ENCODE results near the gene PAQR8. TPM values are rescaled to one million over a fixed set of nuclear protein-coding genes. Genes with fewer than 3 reads are reported as not detected.

Gene PAQR8
- total RNA-seq, 1 donor from 2014 or later, result 8.8 TPM

GRCh38 chr6:52368002-52368401 lies 6.1 kb downstream of the PAQR8 start:
- no peak overlapping the region for H3K4me3 ChIP-seq
- intact Hi-C loops (cut with DNase I), result no loop called here
- DNase-seq (ENCODE audit: extremely low spot score in 2 of 2), result no peak
- H3K36me3 ChIP-seq, result no peaks in the 10 kb centered on the region
- H3K4me1 ChIP-seq, result peaks cover 24% of the 10 kb centered on the region
- no peaks in the 10 kb centered on the region for H3K27me3 ChIP-seq
- TF ChIP-seq POLR2AphosphoS5 (IDR thresholded peaks at IDR 0.05; ENCODE audit: insufficient read depth in 1 of 2, low read depth in 1 of 2) (no peak), POLR2A (IDR thresholded peaks at IDR 0.05) (no peak)
- TF ChIP-seq, protein P1, sequence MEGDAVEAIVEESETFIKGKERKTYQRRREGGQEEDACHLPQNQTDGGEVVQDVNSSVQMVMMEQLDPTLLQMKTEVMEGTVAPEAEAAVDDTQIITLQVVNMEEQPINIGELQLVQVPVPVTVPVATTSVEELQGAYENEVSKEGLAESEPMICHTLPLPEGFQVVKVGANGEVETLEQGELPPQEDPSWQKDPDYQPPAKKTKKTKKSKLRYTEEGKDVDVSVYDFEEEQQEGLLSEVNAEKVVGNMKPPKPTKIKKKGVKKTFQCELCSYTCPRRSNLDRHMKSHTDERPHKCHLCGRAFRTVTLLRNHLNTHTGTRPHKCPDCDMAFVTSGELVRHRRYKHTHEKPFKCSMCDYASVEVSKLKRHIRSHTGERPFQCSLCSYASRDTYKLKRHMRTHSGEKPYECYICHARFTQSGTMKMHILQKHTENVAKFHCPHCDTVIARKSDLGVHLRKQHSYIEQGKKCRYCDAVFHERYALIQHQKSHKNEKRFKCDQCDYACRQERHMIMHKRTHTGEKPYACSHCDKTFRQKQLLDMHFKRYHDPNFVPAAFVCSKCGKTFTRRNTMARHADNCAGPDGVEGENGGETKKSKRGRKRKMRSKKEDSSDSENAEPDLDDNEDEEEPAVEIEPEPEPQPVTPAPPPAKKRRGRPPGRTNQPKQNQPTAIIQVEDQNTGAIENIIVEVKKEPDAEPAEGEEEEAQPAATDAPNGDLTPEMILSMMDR (IDR thresholded peaks at IDR 0.05), result no peak
- H3K9me3 ChIP-seq, result no peaks in the 10 kb centered on the region
- no peak overlapping the region for H3K27ac ChIP-seq

GRCh38 chr6:52369234-52369633 lies 7.3 kb downstream of the PAQR8 start:
- Histone ChIP-seq H3K9me3 (no peaks in the 10 kb centered on the region), H3K36me3 (no peaks in the 10 kb centered on the region), H3K27me3 (no peaks in the 10 kb centered on the region), H3K27ac (no peak overlapping the region), H3K4me3 (no peak overlapping the region), H3K4me1 (peaks cover 15% of the 10 kb centered on the region)
- intact Hi-C loops (cut with DNase I), result no loop called here
- DNase-seq (ENCODE audit: extremely low spot score in 2 of 2), result no peak
- TF ChIP-seq POLR2A (IDR thresholded peaks at IDR 0.05) (no peak), POLR2AphosphoS5 (IDR thresholded peaks at IDR 0.05; ENCODE audit: insufficient read depth in 1 of 2, low read depth in 1 of 2) (no peak)
- TF ChIP-seq, protein P1 (IDR thresholded peaks at IDR 0.05), result no peak

DNA sequence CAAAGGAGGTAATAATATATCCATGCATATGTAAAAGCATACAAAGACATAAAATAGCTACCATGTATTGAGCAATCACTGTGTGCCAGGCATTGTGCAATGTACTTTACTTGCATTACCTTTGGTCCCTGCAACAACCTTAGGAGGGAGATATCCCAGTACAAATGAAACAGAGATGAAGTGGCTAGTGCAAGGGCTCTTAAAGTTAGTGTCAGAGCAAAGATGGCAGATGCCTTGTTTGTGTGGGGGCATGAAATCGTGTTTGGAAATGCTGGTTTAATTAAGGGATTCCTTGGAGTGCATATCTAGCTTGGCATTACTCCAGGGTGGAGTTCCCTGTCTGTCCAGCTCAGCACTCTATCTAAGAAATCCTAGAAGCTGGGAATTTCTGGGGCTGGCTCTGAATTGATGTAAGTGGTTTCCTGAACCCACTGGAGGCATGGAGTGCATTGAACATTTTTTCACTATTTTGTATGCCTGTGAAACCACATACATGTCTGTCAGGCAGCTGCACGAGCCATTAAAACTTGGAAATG lies 9.8 kb downstream of the PAQR8 start:
- H3K9me3 ChIP-seq, result no peaks in the 10 kb centered on the region
- no peak for DNase-seq (ENCODE audit: extremely low spot score in 2 of 2)
- intact Hi-C loops (cut with DNase I), result no loop called here
- no peaks in the 10 kb centered on the region for H3K36me3 ChIP-seq
- no peak for TF ChIP-seq POLR2A (IDR thresholded peaks at IDR 0.05)
- no peak for TF ChIP-seq POLR2AphosphoS5 (IDR thresholded peaks at IDR 0.05; ENCODE audit: insufficient read depth in 1 of 2, low read depth in 1 of 2)
- TF ChIP-seq, protein P1 (IDR thresholded peaks at IDR 0.05), result no peak
- peaks cover 10% of the 10 kb centered on the region for H3K4me1 ChIP-seq
- no peak overlapping the region for H3K4me3 ChIP-seq
- H3K27me3 ChIP-seq, result no peaks in the 10 kb centered on the region
- H3K27ac ChIP-seq, result no peak overlapping the region

- Histone ChIP-seq H3K9me3 (no peaks in the 10 kb centered on the region), H3K27me3 (no peaks in the 10 kb centered on the region), H3K27ac (no peak overlapping the region), H3K36me3 (no peaks in the 10 kb centered on the region), H3K4me3 (no peak overlapping the region), H3K4me1 (peaks cover 16% of the 10 kb centered on the region)
- DNase-seq (ENCODE audit: extremely low spot score in 2 of 2), result no peak
- intact Hi-C loops (cut with DNase I), result no loop called here
- TF ChIP-seq POLR2A (IDR thresholded peaks at IDR 0.05), result no peak
- TF ChIP-seq POLR2AphosphoS5 (IDR thresholded peaks at IDR 0.05; ENCODE audit: insufficient read depth in 1 of 2, low read depth in 1 of 2), result no peak
These were observed 11.3 kb downstream of the PAQR8 start for GRCh38 chr6:52373151-52373690.

GRCh38 chr6:52374247-52374646 lies 12.3 kb downstream of the PAQR8 start:
- no peak for DNase-seq (ENCODE audit: extremely low spot score in 2 of 2)
- TF ChIP-seq, protein P1 (IDR thresholded peaks at IDR 0.05), result no peak
- TF ChIP-seq POLR2AphosphoS5 (IDR thresholded peaks at IDR 0.05; ENCODE audit: insufficient read depth in 1 of 2, low read depth in 1 of 2) (no peak), POLR2A (IDR thresholded peaks at IDR 0.05) (no peak)
- intact Hi-C loops (cut with DNase I), result no loop called here
- Histone ChIP-seq H3K4me1 (peaks cover 16% of the 10 kb centered on the region), H3K9me3 (no peaks in the 10 kb centered on the region), H3K27ac (no peak overlapping the region), H3K4me3 (no peak overlapping the region), H3K36me3 (no peaks in the 10 kb centered on the region), H3K27me3 (no peaks in the 10 kb centered on the region)
